H9 (cell line): ENCODE measurements around the gene C4orf33. TPM values are rescaled to one million over a fixed set of nuclear protein-coding genes. Genes with fewer than 3 reads are reported as not detected.

ENCODE experiments used
- DNase-seq: peaks from one replicate; pipeline ENCODE4 v3.0.0-alpha.2; 2017
- H2AFZ ChIP-seq: one replicate; pipeline ENCODE4 v1.6.1; 2013; ENCODE audit warnings: mild to moderate bottlenecking, low read length, control low read depth, moderate library complexity
- H2AK5ac ChIP-seq: 2 replicates; pipeline ENCODE4 v1.6.1; 2013; ENCODE audit warnings: low read length, control low read depth, mixed read lengths; ENCODE audit not compliant: insufficient read length
- H2BK120ac ChIP-seq: one replicate; pipeline ENCODE4 v1.6.1; 2013; ENCODE audit warnings: low read depth, mild to moderate bottlenecking, low read length, control low read depth, inconsistent platforms; ENCODE audit not compliant: poor library complexity, severe bottlenecking
- H2BK12ac ChIP-seq: 2 replicates; pipeline ENCODE4 v1.6.1; 2013; ENCODE audit warnings: low read length, control low read depth, mixed read lengths, low read depth; ENCODE audit not compliant: insufficient read length
- H2BK15ac ChIP-seq: 2 replicates; pipeline ENCODE4 v1.6.1; 2013; ENCODE audit warnings: low read depth, low read length, control low read depth
- H2BK20ac ChIP-seq: one replicate; pipeline ENCODE4 v1.6.1; 2013; ENCODE audit warnings: low read depth, mild to moderate bottlenecking, low read length, control low read depth, inconsistent platforms; ENCODE audit not compliant: poor library complexity, severe bottlenecking
- H2BK5ac ChIP-seq: 2 replicates; pipeline ENCODE4 v1.6.1; 2013; ENCODE audit warnings: low read length, control low read depth, mixed read lengths; ENCODE audit not compliant: insufficient read length
- H3K14ac ChIP-seq: 2 replicates; pipeline ENCODE4 v1.6.1; 2013; ENCODE audit warnings: low read length, control low read depth; ENCODE audit not compliant: insufficient read depth
- H3K18ac ChIP-seq: 2 replicates; pipeline ENCODE4 v1.6.1; 2013; ENCODE audit warnings: low read depth, mild to moderate bottlenecking, mixed read lengths, low read length, control low read depth; ENCODE audit not compliant: insufficient read length
- H3K23ac ChIP-seq: 2 replicates; pipeline ENCODE4 v1.6.1; 2013; ENCODE audit warnings: low read length, control low read depth, mixed read lengths, low read depth; ENCODE audit not compliant: insufficient read length
- H3K23me2 ChIP-seq: 2 replicates; pipeline ENCODE4 v1.6.1; 2013; ENCODE audit warnings: low read depth, mild to moderate bottlenecking, mixed read lengths, low read length, control low read depth; ENCODE audit not compliant: insufficient read length, poor library complexity, severe bottlenecking
- H3K27ac ChIP-seq: 2 replicates; pipeline ENCODE4 v1.5.1; 2013; ENCODE audit warnings: low read length, control low read depth, mixed read lengths, low read depth; ENCODE audit not compliant: insufficient read length
- H3K27me3 ChIP-seq: 2 replicates; pipeline ENCODE4 v1.6.1; 2013; ENCODE audit warnings: low read length, control low read depth, inconsistent platforms; ENCODE audit not compliant: insufficient read depth
- H3K4ac ChIP-seq: 2 replicates; pipeline ENCODE4 v1.6.1; 2013; ENCODE audit warnings: low read depth, mild to moderate bottlenecking, control low read depth, inconsistent platforms, low read length, moderate library complexity
- H3K4me1 ChIP-seq: 2 replicates; pipeline ENCODE4 v1.6.1; 2013; ENCODE audit warnings: low read length, control low read depth, inconsistent platforms; ENCODE audit not compliant: insufficient read depth
- H3K4me2 ChIP-seq: 2 replicates; pipeline ENCODE4 v1.6.1; 2013; ENCODE audit warnings: low read length, control low read depth, mixed read lengths; ENCODE audit not compliant: insufficient read length, insufficient read depth
- H3K56ac ChIP-seq: 2 replicates; pipeline ENCODE4 v1.6.1; 2013; ENCODE audit warnings: low read depth, mild to moderate bottlenecking, mixed read lengths, low read length, control low read depth; ENCODE audit not compliant: insufficient read length
- H3K79me1 ChIP-seq: 2 replicates; pipeline ENCODE4 v1.6.1; 2013; ENCODE audit warnings: low read depth, mild to moderate bottlenecking, moderate library complexity, low read length, control low read depth, inconsistent platforms; ENCODE audit not compliant: insufficient read depth, poor library complexity, severe bottlenecking
- H3K79me2 ChIP-seq: 2 replicates; pipeline ENCODE4 v1.6.1; 2013; ENCODE audit warnings: low read length, control low read depth, inconsistent platforms; ENCODE audit not compliant: insufficient read depth
- H3K9ac ChIP-seq: 2 replicates; pipeline ENCODE4 v1.6.1; 2013; ENCODE audit warnings: low read length, control low read depth, mixed read lengths; ENCODE audit not compliant: insufficient read length; ENCODE audit errors: extremely low read depth
- H3K9me3 ChIP-seq: one replicate; pipeline ENCODE4 v1.6.1; 2013; ENCODE audit warnings: low read depth, low read length, inconsistent platforms; ENCODE audit not compliant: control insufficient read depth
- H3T11ph ChIP-seq: one replicate; pipeline ENCODE4 v1.6.1; 2013; ENCODE audit warnings: mild to moderate bottlenecking, low read length, control low read depth, inconsistent platforms
- H4K20me1 ChIP-seq: one replicate; pipeline ENCODE4 v1.6.1; 2013; ENCODE audit not compliant: control insufficient read depth, insufficient read length, insufficient read depth
- H4K5ac ChIP-seq: 2 replicates; pipeline ENCODE4 v1.6.1; 2013; ENCODE audit warnings: low read depth, mild to moderate bottlenecking, mixed read lengths, low read length, control low read depth; ENCODE audit not compliant: insufficient read length
- H4K8ac ChIP-seq: replicated peaks from 2 replicates; pipeline ENCODE4 v1.6.1; 2013; ENCODE audit warnings: low read length, control low read depth, mixed read lengths, low read depth; ENCODE audit not compliant: insufficient read length
- H4K91ac ChIP-seq: 2 replicates; pipeline ENCODE4 v1.6.1; 2013; ENCODE audit warnings: low read depth, mild to moderate bottlenecking, moderate library complexity, mixed read lengths, low read length, control low read depth; ENCODE audit not compliant: insufficient read length
- H3K27ac Mint-ChIP-seq, 3 experiments: 2 replicates in 2 of 3; 3 replicates in 1 of 3; pipeline ENCODE4 v1.8.0; 2020 to 2021; ENCODE audit warnings: mixed read lengths in 3 of 3, mild to moderate bottlenecking in 1 of 3, moderate library complexity in 1 of 3
- H3K27me3 Mint-ChIP-seq: 2 replicates; pipeline ENCODE4 v1.8.0; 2021; ENCODE audit warnings: low read depth, mild to moderate bottlenecking, moderate library complexity, mixed read lengths
- H3K36me3 Mint-ChIP-seq, 3 experiments: 2 replicates in 2 of 3; 3 replicates in 1 of 3; pipeline ENCODE4 v1.8.0; 2020 to 2021; ENCODE audit warnings: low read depth in 3 of 3, mixed read lengths in 3 of 3; ENCODE audit not compliant: insufficient read depth in 1 of 3
- H3K4me1 Mint-ChIP-seq, 2 experiments: 2 replicates each; pipeline ENCODE4 v1.8.0; 2020; ENCODE audit warnings: mixed read lengths in 2 of 2
- H3K4me3 Mint-ChIP-seq, 2 experiments: 2 replicates in 1 of 2; 3 replicates in 1 of 2; pipeline ENCODE4 v1.8.0; 2020 to 2021; ENCODE audit warnings: mild to moderate bottlenecking in 2 of 2, mixed read lengths in 2 of 2, moderate library complexity in 1 of 2
- H3K9me3 Mint-ChIP-seq, 2 experiments: 2 replicates in 1 of 2; 3 replicates in 1 of 2; pipeline ENCODE4 v1.8.0; 2020; ENCODE audit warnings: mild to moderate bottlenecking in 2 of 2, mixed read lengths in 2 of 2, moderate library complexity in 1 of 2
- CTCF ChIP-seq: fragments of 200-600 bp; sonication (generic); conservative IDR thresholded peaks from 3 replicates; pipeline ENCODE4 v1.8.0; 2021; ENCODE audit warnings: antibody characterized with exemption, mild to moderate bottlenecking
- WGBS: extraction: QIAGEN DNeasy Blood & Tissue Kit; methylation state at CpG from one replicate; pipeline ENCODE4 v1.1.7; 2013; ENCODE audit warnings: missing lambda C conversion rate, low lambda C conversion rate, mixed read lengths; ENCODE audit not compliant: insufficient read length; ENCODE audit errors: extremely low coverage; 5-methylcytosine and 5-hydroxymethylcytosine counted together
- total RNA-seq: library from RNA; stranded (reverse); gene quantifications from 2 replicates; pipeline ENCODE4 v1.2.1, GENCODE V29; 2021

Gene C4orf33
- total RNA-seq, 1 experiment from 2014 or later = 7.4 TPM

GRCh38 chr4:129131343-129131742 lies 35.4 kb downstream of the C4orf33 start:
- Histone ChIP-seq H3K14ac (no peak overlapping the region), H3K4ac (no peak overlapping the region), H3K79me1 (no peaks in the 10 kb centered on the region), H3K9ac (no peak overlapping the region), H2BK120ac (no peak overlapping the region), H2BK15ac (no peak overlapping the region), H2AK5ac (no peak overlapping the region), H3K4me2 (no peak overlapping the region), H3K18ac (no peak overlapping the region), H2AFZ (no peak overlapping the region), H4K5ac (no peak overlapping the region), H4K20me1 (no peaks in the 10 kb centered on the region), H3K23ac (no peak overlapping the region), H3K23me2 (no peaks in the 10 kb centered on the region), H3K79me2 (no peaks in the 10 kb centered on the region), H2BK5ac (no peak overlapping the region), H2BK20ac (no peak overlapping the region), H2BK12ac (no peak overlapping the region), H4K91ac (no peak overlapping the region), H3K9me3 (no peaks in the 10 kb centered on the region), H4K8ac (no peak overlapping the region), H3K56ac (no peak overlapping the region), H3T11ph (no peak overlapping the region), H3K4me1 (no peaks in the 10 kb centered on the region), H3K27ac (no peak overlapping the region), H3K27me3 (no peaks in the 10 kb centered on the region)
- DNase-seq = no peak
- Mint-ChIP-seq H3K4me3 (no peak overlapping the region), H3K27me3 (no peaks in the 10 kb centered on the region; the same call in 1 of the 2 replicates), H3K27ac (no peak overlapping the region), H3K9me3 (peaks cover 0 to 6% of the 10 kb centered on the region in 2 experiments; a peak in 3 of 5 replicates), H3K36me3 (peaks cover 0 to 7% (median 0%) of the 10 kb centered on the region in 3 experiments; a peak in 3 of 7 replicates), H3K4me1 (no peaks in the 10 kb centered on the region)
- TF ChIP-seq CTCF = no peak
- WGBS = no CpG with 5 or more reads among the region's 2 CpGs
